ENCODE data around the gene GRPR. TPM values are rescaled to one million over a fixed set of nuclear protein-coding genes. Genes with fewer than 3 reads are reported as not detected.

Gene GRPR
- total RNA-seq, 1 donor from 2014 or later = 3.0 TPM

DNA sequence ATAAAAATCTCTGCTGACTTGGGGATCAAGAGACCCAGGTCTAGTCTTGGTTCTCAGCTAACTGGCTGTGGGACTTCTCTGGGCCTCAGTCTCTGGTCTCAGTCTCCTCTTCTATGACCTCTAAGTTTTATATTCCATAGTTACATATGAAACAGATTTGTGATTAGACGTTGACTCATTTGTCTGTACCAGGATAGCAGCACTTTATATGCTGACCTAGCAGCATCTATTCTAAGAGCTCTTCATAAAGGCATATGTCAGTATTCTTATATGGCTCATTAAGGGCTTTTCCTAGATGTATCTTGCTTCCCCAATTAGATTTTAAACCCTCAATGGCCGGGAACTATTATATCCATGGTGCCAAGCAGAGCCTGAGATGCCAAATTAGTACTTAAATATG lies 12.7 kb downstream of the GRPR start:
- Histone ChIP-seq H3K79me2 (ENCODE audit: insufficient read depth, low read length) (no peaks in the 10 kb centered on the region), H3K36me3 (ENCODE audit: insufficient read depth, low read length) (no peaks in the 10 kb centered on the region), H3K9ac (ENCODE audit: low read length) (no peak overlapping the region), H3K27ac (ENCODE audit: low read depth, low read length) (no peak overlapping the region), H3K9me3 (ENCODE audit: insufficient read depth, low read depth, low read length) (no peaks in the 10 kb centered on the region), H3K4me1 (ENCODE audit: insufficient read depth, low read length) (no peaks in the 10 kb centered on the region), H2AFZ (ENCODE audit: low read depth, low read length) (no peak overlapping the region), H3K27me3 (ENCODE audit: insufficient read depth, low read length) (no peaks in the 10 kb centered on the region), H3K4me3 (ENCODE audit: insufficient read depth, low read depth, low read length) (no peak overlapping the region), H3K4me2 (ENCODE audit: low read length) (no peak overlapping the region), H4K20me1 (ENCODE audit: insufficient read depth, low read length) (no peaks in the 10 kb centered on the region)
- no peak overlapping the region for H3K4me3 Mint-ChIP-seq (ENCODE audit: unreplicated experiment)
- TF ChIP-seq, protein P1, sequence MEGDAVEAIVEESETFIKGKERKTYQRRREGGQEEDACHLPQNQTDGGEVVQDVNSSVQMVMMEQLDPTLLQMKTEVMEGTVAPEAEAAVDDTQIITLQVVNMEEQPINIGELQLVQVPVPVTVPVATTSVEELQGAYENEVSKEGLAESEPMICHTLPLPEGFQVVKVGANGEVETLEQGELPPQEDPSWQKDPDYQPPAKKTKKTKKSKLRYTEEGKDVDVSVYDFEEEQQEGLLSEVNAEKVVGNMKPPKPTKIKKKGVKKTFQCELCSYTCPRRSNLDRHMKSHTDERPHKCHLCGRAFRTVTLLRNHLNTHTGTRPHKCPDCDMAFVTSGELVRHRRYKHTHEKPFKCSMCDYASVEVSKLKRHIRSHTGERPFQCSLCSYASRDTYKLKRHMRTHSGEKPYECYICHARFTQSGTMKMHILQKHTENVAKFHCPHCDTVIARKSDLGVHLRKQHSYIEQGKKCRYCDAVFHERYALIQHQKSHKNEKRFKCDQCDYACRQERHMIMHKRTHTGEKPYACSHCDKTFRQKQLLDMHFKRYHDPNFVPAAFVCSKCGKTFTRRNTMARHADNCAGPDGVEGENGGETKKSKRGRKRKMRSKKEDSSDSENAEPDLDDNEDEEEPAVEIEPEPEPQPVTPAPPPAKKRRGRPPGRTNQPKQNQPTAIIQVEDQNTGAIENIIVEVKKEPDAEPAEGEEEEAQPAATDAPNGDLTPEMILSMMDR (IDR thresholded peaks at IDR 0.05; ENCODE audit: insufficient read depth, low read depth, low read length) = no peak
- no peak for TF ChIP-seq EZH2 (IDR thresholded peaks at IDR 0.05; ENCODE audit: insufficient read depth, low read length)
- H3K36me3 Mint-ChIP-seq (ENCODE audit: low read depth, unreplicated experiment) = no peaks in the 10 kb centered on the region
- no peak overlapping the region for H3K27ac Mint-ChIP-seq (ENCODE audit: unreplicated experiment)
- H3K4me1 Mint-ChIP-seq (ENCODE audit: low read depth, unreplicated experiment) = no peaks in the 10 kb centered on the region
- DNase-seq (ENCODE audit: low read depth) (no peak), FAIRE-seq (no peak)
- H3K27me3 Mint-ChIP-seq (ENCODE audit: low read depth, unreplicated experiment) = no peaks in the 10 kb centered on the region
- H3K9me3 Mint-ChIP-seq (ENCODE audit: unreplicated experiment) = no peaks in the 10 kb centered on the region

DNA sequence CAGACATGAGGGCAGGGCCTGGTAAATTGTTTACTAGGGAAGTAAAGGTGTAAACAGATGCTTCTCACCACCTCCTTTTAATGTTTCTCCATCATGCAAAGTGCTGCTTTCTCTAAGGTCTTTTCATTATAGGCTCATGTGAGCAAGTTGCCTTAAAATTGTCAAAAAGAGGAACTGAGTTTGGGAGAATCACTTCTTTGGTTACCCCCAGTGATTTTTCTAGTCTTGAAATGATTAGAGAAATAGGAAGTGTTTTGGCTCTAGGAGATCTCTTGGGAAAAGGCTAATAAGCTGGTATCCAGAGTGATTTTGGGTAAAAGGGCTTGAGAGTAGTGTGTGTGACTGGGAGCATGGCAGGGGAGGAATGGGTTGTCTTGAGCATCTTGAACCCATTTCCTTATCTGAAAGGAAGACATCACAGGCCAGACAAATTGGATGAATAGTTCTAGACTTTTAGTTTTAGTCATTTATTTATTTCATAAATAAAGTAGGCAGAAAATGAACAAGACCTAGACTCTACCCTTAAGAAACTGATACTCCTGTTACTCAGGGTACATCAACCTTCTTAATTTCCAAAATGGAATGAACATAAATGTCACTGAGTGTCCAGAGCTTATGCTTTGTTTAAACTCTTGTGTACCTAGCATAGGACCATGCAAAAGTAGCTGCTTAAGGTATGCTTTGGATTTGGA lies 14.2 kb downstream of the GRPR start:
- no peaks in the 10 kb centered on the region for H3K4me1 ChIP-seq (ENCODE audit: insufficient read depth, low read length)
- Mint-ChIP-seq H3K4me3 (ENCODE audit: unreplicated experiment) (no peak overlapping the region), H3K4me1 (ENCODE audit: low read depth, unreplicated experiment) (no peaks in the 10 kb centered on the region), H3K27me3 (ENCODE audit: low read depth, unreplicated experiment) (no peaks in the 10 kb centered on the region), H3K36me3 (ENCODE audit: low read depth, unreplicated experiment) (no peaks in the 10 kb centered on the region), H3K9me3 (ENCODE audit: unreplicated experiment) (no peaks in the 10 kb centered on the region), H3K27ac (ENCODE audit: unreplicated experiment) (no peak overlapping the region)
- H3K79me2 ChIP-seq (ENCODE audit: insufficient read depth, low read length) = no peaks in the 10 kb centered on the region
- no peaks in the 10 kb centered on the region for H4K20me1 ChIP-seq (ENCODE audit: insufficient read depth, low read length)
- H3K9ac ChIP-seq (ENCODE audit: low read length) = no peak overlapping the region
- no peaks in the 10 kb centered on the region for H3K36me3 ChIP-seq (ENCODE audit: insufficient read depth, low read length)
- H3K4me3 ChIP-seq (ENCODE audit: insufficient read depth, low read depth, low read length) = no peak overlapping the region
- no peaks in the 10 kb centered on the region for H3K9me3 ChIP-seq (ENCODE audit: insufficient read depth, low read depth, low read length)
- H3K27me3 ChIP-seq (ENCODE audit: insufficient read depth, low read length) = no peaks in the 10 kb centered on the region
- no peak overlapping the region for H2AFZ ChIP-seq (ENCODE audit: low read depth, low read length)
- DNase-seq (ENCODE audit: low read depth) (no peak), FAIRE-seq (peak; percentile 74)
- no peak overlapping the region for H3K4me2 ChIP-seq (ENCODE audit: low read length)
- H3K27ac ChIP-seq (ENCODE audit: low read depth, low read length) = no peak overlapping the region
- no peak for TF ChIP-seq EZH2 (IDR thresholded peaks at IDR 0.05; ENCODE audit: insufficient read depth, low read length)
- TF ChIP-seq, protein P1 (IDR thresholded peaks at IDR 0.05; ENCODE audit: insufficient read depth, low read depth, low read length) = no peak

DNA sequence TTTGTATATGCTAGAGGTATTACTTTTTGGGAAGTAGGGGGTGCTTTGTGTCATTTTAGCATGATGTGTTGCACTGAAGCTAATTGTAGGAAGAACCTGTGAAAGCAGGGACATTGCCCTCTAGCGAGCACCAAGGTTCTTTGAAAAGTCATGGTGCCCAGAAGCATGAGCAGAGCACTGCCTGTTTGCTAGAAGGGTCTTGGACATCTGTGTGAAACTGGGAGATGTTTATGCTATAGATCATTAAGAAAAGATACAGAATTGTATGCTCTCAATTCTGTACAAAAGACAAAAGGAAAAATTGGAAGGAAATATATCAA lies 14.7 kb downstream of the GRPR start:
- H3K36me3 Mint-ChIP-seq (ENCODE audit: low read depth, unreplicated experiment) = no peaks in the 10 kb centered on the region
- Histone ChIP-seq H2AFZ (ENCODE audit: low read depth, low read length) (no peak overlapping the region), H3K27me3 (ENCODE audit: insufficient read depth, low read length) (no peaks in the 10 kb centered on the region), H3K4me2 (ENCODE audit: low read length) (no peak overlapping the region), H3K79me2 (ENCODE audit: insufficient read depth, low read length) (no peaks in the 10 kb centered on the region), H3K4me3 (ENCODE audit: insufficient read depth, low read depth, low read length) (no peak overlapping the region), H3K9ac (ENCODE audit: low read length) (no peak overlapping the region), H3K36me3 (ENCODE audit: insufficient read depth, low read length) (no peaks in the 10 kb centered on the region), H4K20me1 (ENCODE audit: insufficient read depth, low read length) (no peaks in the 10 kb centered on the region), H3K9me3 (ENCODE audit: insufficient read depth, low read depth, low read length) (no peaks in the 10 kb centered on the region), H3K27ac (ENCODE audit: low read depth, low read length) (no peak overlapping the region), H3K4me1 (ENCODE audit: insufficient read depth, low read length) (no peaks in the 10 kb centered on the region)
- no peak for DNase-seq (ENCODE audit: low read depth)
- H3K4me1 Mint-ChIP-seq (ENCODE audit: low read depth, unreplicated experiment) = no peaks in the 10 kb centered on the region
- TF ChIP-seq, protein P1 (IDR thresholded peaks at IDR 0.05; ENCODE audit: insufficient read depth, low read depth, low read length) = no peak
- no peak for TF ChIP-seq EZH2 (IDR thresholded peaks at IDR 0.05; ENCODE audit: insufficient read depth, low read length)
- no peak overlapping the region for H3K27ac Mint-ChIP-seq (ENCODE audit: unreplicated experiment)
- peak; percentile 90 for FAIRE-seq
- no peaks in the 10 kb centered on the region for H3K9me3 Mint-ChIP-seq (ENCODE audit: unreplicated experiment)
- no peak overlapping the region for H3K4me3 Mint-ChIP-seq (ENCODE audit: unreplicated experiment)
- no peaks in the 10 kb centered on the region for H3K27me3 Mint-ChIP-seq (ENCODE audit: low read depth, unreplicated experiment)
